H9 (cell line): Measurements from ENCODE around the gene AWAT2. TPM values are rescaled to one million over a fixed set of nuclear protein-coding genes. Genes with fewer than 3 reads are reported as not detected.

Source experiments
- DNase-seq: peaks from one replicate; pipeline ENCODE4 v3.0.0-alpha.2; 2017
- H2AFZ ChIP-seq: one replicate; pipeline ENCODE4 v1.6.1; 2013; ENCODE audit warnings: mild to moderate bottlenecking, low read length, control low read depth, moderate library complexity
- H2AK5ac ChIP-seq: 2 replicates; pipeline ENCODE4 v1.6.1; 2013; ENCODE audit warnings: low read length, control low read depth, mixed read lengths; ENCODE audit not compliant: insufficient read length
- H2BK120ac ChIP-seq: one replicate; pipeline ENCODE4 v1.6.1; 2013; ENCODE audit warnings: low read depth, mild to moderate bottlenecking, low read length, control low read depth, inconsistent platforms; ENCODE audit not compliant: poor library complexity, severe bottlenecking
- H2BK12ac ChIP-seq: 2 replicates; pipeline ENCODE4 v1.6.1; 2013; ENCODE audit warnings: low read length, control low read depth, mixed read lengths, low read depth; ENCODE audit not compliant: insufficient read length
- H2BK15ac ChIP-seq: 2 replicates; pipeline ENCODE4 v1.6.1; 2013; ENCODE audit warnings: low read depth, low read length, control low read depth
- H2BK20ac ChIP-seq: one replicate; pipeline ENCODE4 v1.6.1; 2013; ENCODE audit warnings: low read depth, mild to moderate bottlenecking, low read length, control low read depth, inconsistent platforms; ENCODE audit not compliant: poor library complexity, severe bottlenecking
- H2BK5ac ChIP-seq: 2 replicates; pipeline ENCODE4 v1.6.1; 2013; ENCODE audit warnings: low read length, control low read depth, mixed read lengths; ENCODE audit not compliant: insufficient read length
- H3K14ac ChIP-seq: 2 replicates; pipeline ENCODE4 v1.6.1; 2013; ENCODE audit warnings: low read length, control low read depth; ENCODE audit not compliant: insufficient read depth
- H3K18ac ChIP-seq: 2 replicates; pipeline ENCODE4 v1.6.1; 2013; ENCODE audit warnings: low read depth, mild to moderate bottlenecking, mixed read lengths, low read length, control low read depth; ENCODE audit not compliant: insufficient read length
- H3K23ac ChIP-seq: 2 replicates; pipeline ENCODE4 v1.6.1; 2013; ENCODE audit warnings: low read length, control low read depth, mixed read lengths, low read depth; ENCODE audit not compliant: insufficient read length
- H3K23me2 ChIP-seq: 2 replicates; pipeline ENCODE4 v1.6.1; 2013; ENCODE audit warnings: low read depth, mild to moderate bottlenecking, mixed read lengths, low read length, control low read depth; ENCODE audit not compliant: insufficient read length, poor library complexity, severe bottlenecking
- H3K27ac ChIP-seq: 2 replicates; pipeline ENCODE4 v1.5.1; 2013; ENCODE audit warnings: low read length, control low read depth, mixed read lengths, low read depth; ENCODE audit not compliant: insufficient read length
- H3K27me3 ChIP-seq: 2 replicates; pipeline ENCODE4 v1.6.1; 2013; ENCODE audit warnings: low read length, control low read depth, inconsistent platforms; ENCODE audit not compliant: insufficient read depth
- H3K4ac ChIP-seq: 2 replicates; pipeline ENCODE4 v1.6.1; 2013; ENCODE audit warnings: low read depth, mild to moderate bottlenecking, control low read depth, inconsistent platforms, low read length, moderate library complexity
- H3K4me1 ChIP-seq: 2 replicates; pipeline ENCODE4 v1.6.1; 2013; ENCODE audit warnings: low read length, control low read depth, inconsistent platforms; ENCODE audit not compliant: insufficient read depth
- H3K4me2 ChIP-seq: 2 replicates; pipeline ENCODE4 v1.6.1; 2013; ENCODE audit warnings: low read length, control low read depth, mixed read lengths; ENCODE audit not compliant: insufficient read length, insufficient read depth
- H3K56ac ChIP-seq: 2 replicates; pipeline ENCODE4 v1.6.1; 2013; ENCODE audit warnings: low read depth, mild to moderate bottlenecking, mixed read lengths, low read length, control low read depth; ENCODE audit not compliant: insufficient read length
- H3K79me1 ChIP-seq: 2 replicates; pipeline ENCODE4 v1.6.1; 2013; ENCODE audit warnings: low read depth, mild to moderate bottlenecking, moderate library complexity, low read length, control low read depth, inconsistent platforms; ENCODE audit not compliant: insufficient read depth, poor library complexity, severe bottlenecking
- H3K79me2 ChIP-seq: 2 replicates; pipeline ENCODE4 v1.6.1; 2013; ENCODE audit warnings: low read length, control low read depth, inconsistent platforms; ENCODE audit not compliant: insufficient read depth
- H3K9ac ChIP-seq: 2 replicates; pipeline ENCODE4 v1.6.1; 2013; ENCODE audit warnings: low read length, control low read depth, mixed read lengths; ENCODE audit not compliant: insufficient read length; ENCODE audit errors: extremely low read depth
- H3K9me3 ChIP-seq: one replicate; pipeline ENCODE4 v1.6.1; 2013; ENCODE audit warnings: low read depth, low read length, inconsistent platforms; ENCODE audit not compliant: control insufficient read depth
- H3T11ph ChIP-seq: one replicate; pipeline ENCODE4 v1.6.1; 2013; ENCODE audit warnings: mild to moderate bottlenecking, low read length, control low read depth, inconsistent platforms
- H4K20me1 ChIP-seq: one replicate; pipeline ENCODE4 v1.6.1; 2013; ENCODE audit not compliant: control insufficient read depth, insufficient read length, insufficient read depth
- H4K5ac ChIP-seq: 2 replicates; pipeline ENCODE4 v1.6.1; 2013; ENCODE audit warnings: low read depth, mild to moderate bottlenecking, mixed read lengths, low read length, control low read depth; ENCODE audit not compliant: insufficient read length
- H4K8ac ChIP-seq: replicated peaks from 2 replicates; pipeline ENCODE4 v1.6.1; 2013; ENCODE audit warnings: low read length, control low read depth, mixed read lengths, low read depth; ENCODE audit not compliant: insufficient read length
- H4K91ac ChIP-seq: 2 replicates; pipeline ENCODE4 v1.6.1; 2013; ENCODE audit warnings: low read depth, mild to moderate bottlenecking, moderate library complexity, mixed read lengths, low read length, control low read depth; ENCODE audit not compliant: insufficient read length
- H3K27ac Mint-ChIP-seq, 3 experiments: 2 replicates in 2 of 3; 3 replicates in 1 of 3; pipeline ENCODE4 v1.8.0; 2020 to 2021; ENCODE audit warnings: mixed read lengths in 3 of 3, mild to moderate bottlenecking in 1 of 3, moderate library complexity in 1 of 3
- H3K27me3 Mint-ChIP-seq: 2 replicates; pipeline ENCODE4 v1.8.0; 2021; ENCODE audit warnings: low read depth, mild to moderate bottlenecking, moderate library complexity, mixed read lengths
- H3K36me3 Mint-ChIP-seq, 3 experiments: 2 replicates in 2 of 3; 3 replicates in 1 of 3; pipeline ENCODE4 v1.8.0; 2020 to 2021; ENCODE audit warnings: low read depth in 3 of 3, mixed read lengths in 3 of 3; ENCODE audit not compliant: insufficient read depth in 1 of 3
- H3K4me1 Mint-ChIP-seq, 2 experiments: 2 replicates each; pipeline ENCODE4 v1.8.0; 2020; ENCODE audit warnings: mixed read lengths in 2 of 2
- H3K4me3 Mint-ChIP-seq, 2 experiments: 2 replicates in 1 of 2; 3 replicates in 1 of 2; pipeline ENCODE4 v1.8.0; 2020 to 2021; ENCODE audit warnings: mild to moderate bottlenecking in 2 of 2, mixed read lengths in 2 of 2, moderate library complexity in 1 of 2
- H3K9me3 Mint-ChIP-seq, 2 experiments: 2 replicates in 1 of 2; 3 replicates in 1 of 2; pipeline ENCODE4 v1.8.0; 2020; ENCODE audit warnings: mild to moderate bottlenecking in 2 of 2, mixed read lengths in 2 of 2, moderate library complexity in 1 of 2
- WGBS: extraction: QIAGEN DNeasy Blood & Tissue Kit; methylation state at CpG from one replicate; pipeline ENCODE4 v1.1.7; 2013; ENCODE audit warnings: missing lambda C conversion rate, low lambda C conversion rate, mixed read lengths; ENCODE audit not compliant: insufficient read length; ENCODE audit errors: extremely low coverage; 5-methylcytosine and 5-hydroxymethylcytosine counted together
- microRNA-seq: library from miRNA; unstranded; fragments of <30 nt; microRNA quantifications from one replicate; pipeline ENCODE4, GENCODE V29; 2020; ENCODE audit warnings: borderline microRNAs expressed
- total RNA-seq: library from RNA; stranded (reverse); gene quantifications from 2 replicates; pipeline ENCODE4 v1.2.1, GENCODE V29; 2021
- TF ChIP-seq, protein P1 (sequence below): fragments of 200-600 bp; sonication (generic); conservative IDR thresholded peaks from 3 replicates; pipeline ENCODE4 v1.8.0; 2021; ENCODE audit warnings: antibody characterized with exemption, mild to moderate bottlenecking

The AWAT2 gene
- total RNA-seq, 1 experiment from 2014 or later = not detected

GRCh38 chrX:69991685-69992084, 58.1 kb downstream of the AWAT2 start:
- peaks cover 63 to 66% of the 10 kb centered on the region in 2 experiments for H3K9me3 Mint-ChIP-seq
- no peaks in the 10 kb centered on the region for H3K27me3 Mint-ChIP-seq
- no peaks in the 10 kb centered on the region for H3K79me1 ChIP-seq
- H2AK5ac ChIP-seq = no peak overlapping the region
- no peak overlapping the region for H2AFZ ChIP-seq
- WGBS = no CpG with 5 or more reads among the region's 3 CpGs
- H2BK15ac ChIP-seq = no peak overlapping the region
- H2BK5ac ChIP-seq = no peak overlapping the region
- H2BK12ac ChIP-seq = no peak overlapping the region
- TF ChIP-seq, protein P1, sequence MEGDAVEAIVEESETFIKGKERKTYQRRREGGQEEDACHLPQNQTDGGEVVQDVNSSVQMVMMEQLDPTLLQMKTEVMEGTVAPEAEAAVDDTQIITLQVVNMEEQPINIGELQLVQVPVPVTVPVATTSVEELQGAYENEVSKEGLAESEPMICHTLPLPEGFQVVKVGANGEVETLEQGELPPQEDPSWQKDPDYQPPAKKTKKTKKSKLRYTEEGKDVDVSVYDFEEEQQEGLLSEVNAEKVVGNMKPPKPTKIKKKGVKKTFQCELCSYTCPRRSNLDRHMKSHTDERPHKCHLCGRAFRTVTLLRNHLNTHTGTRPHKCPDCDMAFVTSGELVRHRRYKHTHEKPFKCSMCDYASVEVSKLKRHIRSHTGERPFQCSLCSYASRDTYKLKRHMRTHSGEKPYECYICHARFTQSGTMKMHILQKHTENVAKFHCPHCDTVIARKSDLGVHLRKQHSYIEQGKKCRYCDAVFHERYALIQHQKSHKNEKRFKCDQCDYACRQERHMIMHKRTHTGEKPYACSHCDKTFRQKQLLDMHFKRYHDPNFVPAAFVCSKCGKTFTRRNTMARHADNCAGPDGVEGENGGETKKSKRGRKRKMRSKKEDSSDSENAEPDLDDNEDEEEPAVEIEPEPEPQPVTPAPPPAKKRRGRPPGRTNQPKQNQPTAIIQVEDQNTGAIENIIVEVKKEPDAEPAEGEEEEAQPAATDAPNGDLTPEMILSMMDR = peak; percentile 32; the same call in 1 of the 3 replicates
- H3K23ac ChIP-seq = no peak overlapping the region
- H2BK20ac ChIP-seq = no peak overlapping the region
- no peak overlapping the region for H3K14ac ChIP-seq
- no peaks in the 10 kb centered on the region for H3K27me3 ChIP-seq
- no peak for DNase-seq
- no peak overlapping the region for H3K4me3 Mint-ChIP-seq
- no peak overlapping the region for H3K4me2 ChIP-seq
- no peak overlapping the region for H3K4ac ChIP-seq
- H3K56ac ChIP-seq = no peak overlapping the region
- no peak overlapping the region for H2BK120ac ChIP-seq
- no peak overlapping the region for H4K5ac ChIP-seq
- H4K91ac ChIP-seq = no peak overlapping the region
- H4K8ac ChIP-seq = no peak overlapping the region
- no peaks in the 10 kb centered on the region for H3K4me1 ChIP-seq
- H3T11ph ChIP-seq = no peak overlapping the region
- H3K79me2 ChIP-seq = no peaks in the 10 kb centered on the region
- H3K9me3 ChIP-seq = peaks cover 38% of the 10 kb centered on the region
- H3K18ac ChIP-seq = no peak overlapping the region
- peaks cover 4 to 10% of the 10 kb centered on the region in 2 experiments; a peak in 2 of 4 replicates for H3K4me1 Mint-ChIP-seq
- H4K20me1 ChIP-seq = no peaks in the 10 kb centered on the region
- H3K23me2 ChIP-seq = no peaks in the 10 kb centered on the region
- H3K9ac ChIP-seq = no peak overlapping the region
- no peak overlapping the region for H3K27ac Mint-ChIP-seq
- no peak overlapping the region for H3K27ac ChIP-seq
- H3K36me3 Mint-ChIP-seq = peaks cover 2 to 4% (median 4%) of the 10 kb centered on the region in 3 experiments; a peak in 6 of 7 replicates

Small RNAs within 50 kb of the gene (microRNA-seq; reads per million reads assigned to microRNA genes)
- 4.1 reads per million, percentile 30 among the genes with 10 or more reads in this experiment for gene MIR676

Other genes starting within 250 kb of the AWAT2 start
- 0.18 TPM in 1 of 2 replicates, not detected in the other for gene OTUD6A, start 12.5 kb upstream of the AWAT2 start, total RNA-seq
- 41.6 and 45.0 TPM in 2 replicates for gene IGBP1, start 83.5 kb upstream of the AWAT2 start, total RNA-seq
- gene DGAT2L6, start 127.5 kb upstream of the AWAT2 start, total RNA-seq = not detected in 2 replicates
- not detected in 2 replicates for gene AWAT1, start 184.7 kb upstream of the AWAT2 start, total RNA-seq
- 0.18 TPM in 1 of 2 replicates, not detected in the other for gene P2RY4, start 210.3 kb upstream of the AWAT2 start, total RNA-seq
- not detected in 2 replicates for gene ARR3, start 218.4 kb upstream of the AWAT2 start, total RNA-seq
- not detected in 2 replicates for gene RAB41, start 232.2 kb upstream of the AWAT2 start, total RNA-seq
- gene PDZD11, start 240.0 kb upstream of the AWAT2 start, total RNA-seq = 30.4 and 30.6 TPM in 2 replicates
- 41.4 and 41.8 TPM in 2 replicates for gene KIF4A, start 240.2 kb upstream of the AWAT2 start, total RNA-seq